HUES64 (cell line): ENCODE results near the gene UBE2J1.

Source experiments
- H3K27ac ChIP-seq: 2 replicates; pipeline ENCODE4 v1.7.0; 2013; ENCODE audit warnings: low read depth, low read length, inconsistent platforms
- H3K27me3 ChIP-seq: 2 replicates; pipeline ENCODE4 v1.6.1; 2013; ENCODE audit warnings: mild to moderate bottlenecking, low read length; ENCODE audit not compliant: insufficient read depth
- H3K36me3 ChIP-seq: 2 replicates; pipeline ENCODE4 v1.6.1; 2013; ENCODE audit warnings: mild to moderate bottlenecking, low read length; ENCODE audit not compliant: insufficient read depth
- H3K4me1 ChIP-seq: 2 replicates; pipeline ENCODE4 v1.6.1; 2013; ENCODE audit warnings: mild to moderate bottlenecking, low read length, moderate library complexity; ENCODE audit not compliant: insufficient read depth
- H3K4me3 ChIP-seq: 2 replicates; pipeline ENCODE4 v1.5.1; 2013; ENCODE audit warnings: mild to moderate bottlenecking, low read length, moderate library complexity
- H3K9ac ChIP-seq: 2 replicates; pipeline ENCODE4 v1.6.1; 2013; ENCODE audit warnings: mild to moderate bottlenecking, low read depth, low read length
- H3K9me3 ChIP-seq: 2 replicates; pipeline ENCODE4 v1.6.1; 2013; ENCODE audit warnings: low read depth, low read length; ENCODE audit not compliant: insufficient read depth
- WGBS: fragments of 150-250, 120-280 bp; methylation state at CpG from one replicate; pipeline ENCODE4 v1.1.7; 2013; ENCODE audit warnings: missing lambda C conversion rate; 5-methylcytosine and 5-hydroxymethylcytosine counted together

The UBE2J1 gene

DNA sequence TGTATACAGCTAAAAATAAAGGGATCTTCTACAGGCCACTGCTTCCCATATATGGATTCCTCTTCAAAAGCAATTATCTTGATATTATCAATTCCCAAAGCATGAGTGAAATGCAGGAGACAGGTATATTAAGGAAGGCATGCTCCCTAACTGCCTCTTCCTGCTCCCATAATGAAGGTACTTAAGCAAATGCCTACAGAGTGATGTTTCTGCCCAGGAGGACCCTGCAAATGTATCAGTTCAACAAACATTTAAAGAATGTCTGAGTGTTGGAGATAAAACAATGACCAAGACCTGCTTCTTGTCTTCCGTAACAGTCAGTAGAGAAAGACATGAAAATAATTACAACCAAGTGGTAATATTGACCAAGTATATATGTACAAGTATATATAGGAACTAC, 4.2 kb downstream of the UBE2J1 start:
- Histone ChIP-seq H3K4me3 (no peak overlapping the region), H3K27ac (no peak overlapping the region), H3K27me3 (peaks cover 22% of the 10 kb centered on the region), H3K4me1 (peaks cover 24% of the 10 kb centered on the region; the same call in 1 of the 2 replicates), H3K36me3 (no peaks in the 10 kb centered on the region), H3K9ac (no peak overlapping the region), H3K9me3 (no peaks in the 10 kb centered on the region)
- no CpG with 5 or more reads among the region's 1 CpG for WGBS

GRCh38 chr6:89347825-89348224, 4.7 kb downstream of the UBE2J1 start:
- no peak overlapping the region for H3K27ac ChIP-seq
- H3K4me1 ChIP-seq, result peaks cover 24% of the 10 kb centered on the region; the same call in 1 of the 2 replicates
- WGBS, result 72% methylated on average over 2 of the region's 2 CpGs
- H3K36me3 ChIP-seq, result no peaks in the 10 kb centered on the region
- H3K27me3 ChIP-seq, result peaks cover 17% of the 10 kb centered on the region
- H3K9me3 ChIP-seq, result no peaks in the 10 kb centered on the region
- H3K4me3 ChIP-seq, result no peak overlapping the region
- no peak overlapping the region for H3K9ac ChIP-seq

DNA sequence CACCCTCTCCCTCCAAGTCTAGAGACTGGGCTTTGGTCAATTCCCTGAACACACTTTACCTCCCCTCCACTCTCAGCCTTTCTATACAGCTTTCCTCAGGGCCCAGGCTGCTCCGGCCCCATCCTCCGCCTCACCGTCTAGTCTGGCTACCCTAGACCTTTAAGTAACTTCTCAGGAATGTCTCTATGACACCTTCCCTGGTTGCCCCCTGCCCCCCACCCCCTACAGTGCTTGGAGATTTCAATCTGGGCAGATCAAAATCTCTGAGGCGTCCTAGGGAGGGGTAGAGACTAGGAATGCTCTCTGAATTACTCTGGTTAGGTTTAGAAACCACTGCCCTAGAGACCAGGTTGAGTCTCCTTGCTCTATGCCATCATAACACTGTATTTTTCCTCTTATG, 6.1 kb downstream of the UBE2J1 start:
- Histone ChIP-seq H3K9me3 (no peaks in the 10 kb centered on the region), H3K4me3 (no peak overlapping the region), H3K36me3 (peaks cover 9% of the 10 kb centered on the region; the same call in 1 of the 2 replicates), H3K9ac (no peak overlapping the region), H3K27me3 (peaks cover 5% of the 10 kb centered on the region), H3K27ac (no peak overlapping the region), H3K4me1 (peaks cover 21% of the 10 kb centered on the region; the same call in 1 of the 2 replicates)
- 61% methylated on average over 4 of the region's 4 CpGs for WGBS

- no peak overlapping the region for H3K27ac ChIP-seq
- WGBS, result 91% methylated on average over 2 of the region's 2 CpGs
- H3K4me1 ChIP-seq, result no peaks in the 10 kb centered on the region
- no peak overlapping the region for H3K4me3 ChIP-seq
- peaks cover 51% of the 10 kb centered on the region for H3K36me3 ChIP-seq
- no peak overlapping the region for H3K9ac ChIP-seq
- no peaks in the 10 kb centered on the region for H3K9me3 ChIP-seq
- no peaks in the 10 kb centered on the region for H3K27me3 ChIP-seq
These were observed 13.0 kb downstream of the UBE2J1 start for GRCh38 chr6:89339565-89339964.

- 100% methylated on average over 2 of the region's 3 CpGs for WGBS
- peaks cover 45% of the 10 kb centered on the region for H3K36me3 ChIP-seq
- H3K27ac ChIP-seq, result no peak overlapping the region
- no peaks in the 10 kb centered on the region; the same call in 1 of the 2 replicates for H3K4me1 ChIP-seq
- no peaks in the 10 kb centered on the region for H3K27me3 ChIP-seq
- H3K9me3 ChIP-seq, result no peaks in the 10 kb centered on the region
- H3K9ac ChIP-seq, result no peak overlapping the region
- H3K4me3 ChIP-seq, result no peak overlapping the region
These were observed 17.4 kb downstream of the UBE2J1 start for GRCh38 chr6:89335164-89335563.

GRCh38 chr6:89330910-89331309, 21.6 kb downstream of the UBE2J1 start:
- Histone ChIP-seq H3K36me3 (peaks cover 35% of the 10 kb centered on the region; the same call in 1 of the 2 replicates), H3K27ac (no peak overlapping the region), H3K27me3 (no peaks in the 10 kb centered on the region), H3K4me1 (no peaks in the 10 kb centered on the region; the same call in 1 of the 2 replicates), H3K4me3 (no peak overlapping the region), H3K9ac (no peak overlapping the region), H3K9me3 (no peaks in the 10 kb centered on the region)
- WGBS, result 100% methylated on average over 1 of the region's 1 CpG

- H3K9ac ChIP-seq, result no peak overlapping the region
- H3K9me3 ChIP-seq, result no peaks in the 10 kb centered on the region
- no peak overlapping the region for H3K4me3 ChIP-seq
- WGBS, result no CpG with 5 or more reads among the region's 1 CpG
- no peaks in the 10 kb centered on the region; the same call in 1 of the 2 replicates for H3K4me1 ChIP-seq
- H3K36me3 ChIP-seq, result peaks cover 26% of the 10 kb centered on the region; the same call in 1 of the 2 replicates
- no peaks in the 10 kb centered on the region for H3K27me3 ChIP-seq
- H3K27ac ChIP-seq, result no peak overlapping the region
These were observed 23.5 kb downstream of the UBE2J1 start for GRCh38 chr6:89328976-89329375.

- 95% methylated on average over 3 of the region's 3 CpGs for WGBS
- no peak overlapping the region for H3K4me3 ChIP-seq
These were observed 28.2 kb downstream of the UBE2J1 start for GRCh38 chr6:89324304-89324703.

DNA sequence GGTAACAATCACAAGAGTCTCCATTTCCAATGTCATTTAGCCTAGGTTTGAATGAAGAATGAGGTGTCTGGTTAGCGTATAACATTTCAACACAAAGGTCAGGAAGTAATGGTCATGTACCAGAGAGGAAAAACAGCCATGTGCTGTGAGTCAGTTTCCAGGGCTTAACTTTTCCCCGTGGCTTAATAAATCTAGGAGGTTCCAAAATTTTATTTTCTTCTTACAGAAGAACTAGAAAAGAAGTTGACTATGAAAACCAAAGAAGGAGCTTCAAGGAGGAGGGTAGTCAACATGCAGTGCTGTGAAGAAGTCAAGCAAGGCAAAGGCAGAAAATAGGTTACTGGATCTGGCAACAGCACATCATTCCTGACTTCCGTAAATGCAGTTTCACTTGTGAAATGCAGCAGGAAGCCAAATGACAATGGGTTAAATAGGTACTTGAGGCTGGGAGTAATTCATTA, 29.0 kb downstream of the UBE2J1 start:
- Histone ChIP-seq H3K4me1 (no peaks in the 10 kb centered on the region), H3K4me3 (no peak overlapping the region), H3K27ac (no peak overlapping the region), H3K9ac (no peak overlapping the region), H3K27me3 (no peaks in the 10 kb centered on the region), H3K9me3 (peaks cover 29% of the 10 kb centered on the region), H3K36me3 (no peaks in the 10 kb centered on the region)
- 86% methylated on average over 3 of the region's 3 CpGs for WGBS

More at GRCh38 chr6:89324304-89324703, 28.2 kb downstream of the UBE2J1 start:
- Histone ChIP-seq H3K9ac (no peak overlapping the region), H3K27me3 (no peaks in the 10 kb centered on the region), H3K36me3 (peaks cover 7% of the 10 kb centered on the region; the same call in 1 of the 2 replicates), H3K27ac (no peak overlapping the region), H3K4me1 (no peaks in the 10 kb centered on the region), H3K9me3 (peaks cover 29% of the 10 kb centered on the region)

- no peak overlapping the region for H3K4me3 ChIP-seq
- no peaks in the 10 kb centered on the region for H3K36me3 ChIP-seq
- peaks cover 4% of the 10 kb centered on the region for H3K4me1 ChIP-seq
- H3K27ac ChIP-seq, result no peak overlapping the region
- H3K27me3 ChIP-seq, result no peaks in the 10 kb centered on the region
- H3K9me3 ChIP-seq, result peaks cover 29% of the 10 kb centered on the region
- H3K9ac ChIP-seq, result no peak overlapping the region
- WGBS, result 88% methylated on average over 8 of the region's 9 CpGs
These were observed 31.2 kb downstream of the UBE2J1 start for GRCh38 chr6:89321131-89321970.

GRCh38 chr6:89320012-89320559, 32.4 kb downstream of the UBE2J1 start:
- Histone ChIP-seq H3K4me1 (peaks cover 4% of the 10 kb centered on the region), H3K27me3 (no peaks in the 10 kb centered on the region), H3K27ac (no peak overlapping the region), H3K36me3 (no peaks in the 10 kb centered on the region), H3K9ac (no peak overlapping the region), H3K4me3 (no peak overlapping the region), H3K9me3 (peaks cover 29% of the 10 kb centered on the region)
- 93% methylated on average over 6 of the region's 6 CpGs for WGBS
